Naive thymus-derived CD8-positive, alpha-beta T cell (primary cell): ENCODE data around the gene GRB2. TPM values are rescaled to one million over a fixed set of nuclear protein-coding genes. Genes with fewer than 3 reads are reported as not detected.
"Not testable (repeated sequence)": the region's sequence is repeated elsewhere in the genome, so short reads cannot be mapped to it uniquely, and the experiment has no call there.

Source experiments
- ATAC-seq, 2 donors: fragments of 150-1000 bp; cut with Tn5 transposase in 1 of 2; sonication (Bioruptor Pico), chemical (Tn5 transposase) in 1 of 2; 1 replicate in 1 of 2; 2 replicates in 1 of 2; pipeline ENCODE4 v1.10.0; 2021; ENCODE audit warnings: mild to moderate bottlenecking in 2 of 2, moderate library complexity in 2 of 2
- POLR2A ChIA-PET: fragments of 350-600 bp; sonication (Branson Sonifier 250); formaldehyde crosslinking; loops from one replicate; lab custom pipeline; 2021; ENCODE audit warnings: antibody characterized with exemption; lab: Charles Lee
- DNase-seq, 10 donors: peaks; one replicate each; pipeline versions ENCODE4 v3.0.0 to v3.0.0-alpha.2; 2020 to 2022
- H3K27ac Mint-ChIP-seq, 10 donors: one replicate each; pipeline ENCODE4 v1.8.0; 2020 to 2022; ENCODE audit warnings: mild to moderate bottlenecking in 10 of 10, mixed read lengths in 10 of 10, moderate library complexity in 4 of 10, inconsistent platforms in 1 of 10
- H3K27me3 Mint-ChIP-seq, 5 donors: one replicate each; pipeline ENCODE4 v1.8.0; 2021 to 2022; ENCODE audit warnings: mixed read lengths in 5 of 5
- H3K36me3 Mint-ChIP-seq, 3 donors: one replicate each; pipeline ENCODE4 v1.8.0; 2020 to 2022; ENCODE audit warnings: mixed read lengths in 3 of 3, mild to moderate bottlenecking in 2 of 3, inconsistent platforms in 1 of 3
- H3K4me1 Mint-ChIP-seq, 4 donors: one replicate each; pipeline ENCODE4 v1.8.0; 2021 to 2022; ENCODE audit warnings: mixed read lengths in 4 of 4
- H3K4me3 Mint-ChIP-seq, 10 donors: one replicate each; pipeline ENCODE4 v1.8.0; 2020 to 2022; ENCODE audit warnings: mild to moderate bottlenecking in 10 of 10, mixed read lengths in 10 of 10, moderate library complexity in 6 of 10, inconsistent platforms in 1 of 10
- H3K9me3 Mint-ChIP-seq, 9 donors: one replicate each; pipeline ENCODE4 v1.8.0; 2020 to 2022; ENCODE audit warnings: mixed read lengths in 9 of 9, mild to moderate bottlenecking in 3 of 9, inconsistent platforms in 1 of 9, moderate library complexity in 1 of 9
- polyA plus RNA-seq, 3 donors: library from polyadenylated mRNA; unstranded; fragments of 300-500 nt; fragmentation: Illumina TruSeq; gene quantifications; one replicate each; pipeline ENCODE4 v1.2.3, GENCODE V29; 2021
- total RNA-seq, 8 experiments: library from RNA in 2 of 8; stranded (reverse) in 2 of 8; gene quantifications; one replicate each; pipeline ENCODE4 v1.2.3 and lab custom pipeline; 2021 to 2026

The GRB2 gene
- total and polyA plus RNA-seq, 5 experiments from 2014 or later, result 130 to 162 (median 145) TPM

- not testable (repeated sequence) for DNase-seq, H3K4me3 Mint-ChIP-seq, H3K27ac Mint-ChIP-seq, H3K27me3 Mint-ChIP-seq, ATAC-seq, H3K9me3 Mint-ChIP-seq, H3K36me3 Mint-ChIP-seq
- H3K4me1 Mint-ChIP-seq, result peaks cover 3 to 10% (median 6%) of the 10 kb centered on the region in 4 donors
- POLR2A ChIA-PET, result interaction anchor here (1.3 kb wide), 1 partner anchor 22 kb away, joined by 3 read pairs; the partner anchor contains the start of gene TMEM94
Measured at GRCh38 chr17:75434433-75434832, 29.0 kb upstream of the GRB2 start.

- DNase-seq, result no peak
- H3K27me3 Mint-ChIP-seq, result peaks cover 0 to 5% (median 4%) of the 10 kb centered on the region in 5 donors
- no peak overlapping the region for H3K4me3 Mint-ChIP-seq
- H3K4me1 Mint-ChIP-seq, result peaks cover 3 to 13% (median 6%) of the 10 kb centered on the region in 4 donors
- ATAC-seq, result no peak
- no peaks in the 10 kb centered on the region for H3K9me3 Mint-ChIP-seq
- H3K27ac Mint-ChIP-seq, result no peak overlapping the region
- H3K36me3 Mint-ChIP-seq, result no peaks in the 10 kb centered on the region
- POLR2A ChIA-PET, result no interaction called here
Measured at GRCh38 chr17:75433218-75433783, 27.8 kb upstream of the GRB2 start.

- Mint-ChIP-seq H3K4me1 (peaks cover 0 to 18% (median 6%) of the 10 kb centered on the region in 4 donors), H3K36me3 (no peaks in the 10 kb centered on the region), H3K27me3 (peaks cover 0 to 5% (median 4%) of the 10 kb centered on the region in 5 donors), H3K9me3 (no peaks in the 10 kb centered on the region), H3K27ac (no peak overlapping the region), H3K4me3 (no peak overlapping the region)
- POLR2A ChIA-PET, result interaction anchor here (1.1 kb wide), 1 partner anchor 86 kb away, joined by 3 read pairs; the partner anchor contains the start of gene TSEN54
- DNase-seq (no peak), ATAC-seq (no peak)
Measured at GRCh38 chr17:75430159-75430974, 24.9 kb upstream of the GRB2 start.

GRCh38 chr17:75428543-75429469, 23.3 kb upstream of the GRB2 start:
- POLR2A ChIA-PET, result interaction anchor here (0.6 to 1.1 kb wide), 3 partner anchors 42 to 172 kb away, joined by 3 to 5 read pairs (median 5); no protein-coding TSS in a partner anchor
- Mint-ChIP-seq H3K27me3 (peaks cover 0 to 5% (median 4%) of the 10 kb centered on the region in 5 donors), H3K27ac (peak overlapping the region in 2 of 10 donors; percentile 39 to 41), H3K4me1 (peaks cover 0 to 14% (median 6%) of the 10 kb centered on the region in 4 donors), H3K9me3 (no peaks in the 10 kb centered on the region), H3K36me3 (no peaks in the 10 kb centered on the region), H3K4me3 (no peak overlapping the region)
- no peak for ATAC-seq
- DNase-seq, result no peak

- Mint-ChIP-seq H3K4me3 (no peak overlapping the region), H3K27ac (peak overlapping the region in 3 of 10 donors; percentile 10 to 44 (median 26)), H3K4me1 (peaks cover 0 to 2% (median 0%) of the 10 kb centered on the region in 4 donors), H3K27me3 (no peaks in the 10 kb centered on the region), H3K36me3 (no peaks in the 10 kb centered on the region), H3K9me3 (no peaks in the 10 kb centered on the region)
- ATAC-seq, result no peak
- no peak for DNase-seq
- POLR2A ChIA-PET, result no interaction called here
Measured at GRCh38 chr17:75418531-75418930, 13.1 kb upstream of the GRB2 start.

- DNase-seq (no peak), ATAC-seq (no peak)
- Mint-ChIP-seq H3K4me3 (no peak overlapping the region), H3K4me1 (peaks cover 6 to 13% (median 6%) of the 10 kb centered on the region in 4 donors), H3K27ac (no peak overlapping the region), H3K36me3 (no peaks in the 10 kb centered on the region), H3K9me3 (no peaks in the 10 kb centered on the region), H3K27me3 (no peaks in the 10 kb centered on the region)
- POLR2A ChIA-PET, result no interaction called here
Measured at GRCh38 chr17:75417054-75417580, 11.6 kb upstream of the GRB2 start.

GRCh38 chr17:75416006-75416405, 10.5 kb upstream of the GRB2 start:
- ATAC-seq, result no peak
- no peaks in the 10 kb centered on the region for H3K9me3 Mint-ChIP-seq
- H3K36me3 Mint-ChIP-seq, result no peaks in the 10 kb centered on the region
- no peaks in the 10 kb centered on the region for H3K27me3 Mint-ChIP-seq
- no peak for DNase-seq
- POLR2A ChIA-PET, result interaction anchor here (0.7 kb wide), 1 partner anchor 95 kb away, joined by 3 read pairs; no protein-coding TSS in a partner anchor
- peaks cover 9 to 23% (median 17%) of the 10 kb centered on the region in 4 donors for H3K4me1 Mint-ChIP-seq
- H3K4me3 Mint-ChIP-seq, result no peak overlapping the region
- H3K27ac Mint-ChIP-seq, result no peak overlapping the region

- H3K27ac Mint-ChIP-seq, result no peak overlapping the region
Measured at GRCh38 chr17:75414488-75414887, 9.0 kb upstream of the GRB2 start.

GRCh38 chr17:75412455-75413317, 7.2 kb upstream of the GRB2 start:
- Mint-ChIP-seq H3K4me3 (peak overlapping the region; percentile 23 to 79 (median 57)), H3K4me1 (peaks cover 10 to 25% (median 22%) of the 10 kb centered on the region in 4 donors), H3K9me3 (no peaks in the 10 kb centered on the region), H3K27me3 (no peaks in the 10 kb centered on the region), H3K27ac (peak overlapping the region in 9 of 10 donors; percentile 1 to 72 (median 44)), H3K36me3 (no peaks in the 10 kb centered on the region)
- peak; percentile 83 to 94 for ATAC-seq
- POLR2A ChIA-PET, result interaction anchor here (0.6 to 2.0 kb wide), 11 partner anchors 19 to 339 kb away, joined by 3 to 9 read pairs (median 3); partner anchors contain the start of genes GGA3, MIF4GD, MRPS7 and TMEM94
- peak; percentile 44 to 86 (median 76) for DNase-seq

More at GRCh38 chr17:75414488-75414887, 9.0 kb upstream of the GRB2 start:
- H3K36me3 Mint-ChIP-seq, result no peaks in the 10 kb centered on the region
- H3K9me3 Mint-ChIP-seq, result no peaks in the 10 kb centered on the region
- H3K27me3 Mint-ChIP-seq, result no peaks in the 10 kb centered on the region
- ATAC-seq, result no peak
- peaks cover 12 to 23% (median 20%) of the 10 kb centered on the region in 4 donors for H3K4me1 Mint-ChIP-seq
- no peak for DNase-seq
- POLR2A ChIA-PET, result interaction anchor here (0.6 to 0.7 kb wide), 2 partner anchors 84 to 91 kb away, joined by 4 read pairs; no protein-coding TSS in a partner anchor
- H3K4me3 Mint-ChIP-seq, result no peak overlapping the region

- peak overlapping the region in 4 of 10 donors; percentile 26 to 64 (median 48) for H3K4me3 Mint-ChIP-seq
Measured at GRCh38 chr17:75411328-75412067, 6.0 kb upstream of the GRB2 start.

More at GRCh38 chr17:75411328-75412067, 6.0 kb upstream of the GRB2 start:
- peaks cover 13 to 29% (median 26%) of the 10 kb centered on the region in 4 donors for H3K4me1 Mint-ChIP-seq
- H3K27ac Mint-ChIP-seq, result peak overlapping the region in 5 of 10 donors; percentile 3 to 69 (median 59)
- POLR2A ChIA-PET, result interaction anchor here (0.6 to 2.0 kb wide), 8 partner anchors 8 to 338 kb away, joined by 3 to 9 read pairs (median 3); partner anchors contain the start of genes GGA3, MIF4GD, MRPS7 and SLC25A19
- no peak for DNase-seq
- no peaks in the 10 kb centered on the region for H3K9me3 Mint-ChIP-seq
- H3K27me3 Mint-ChIP-seq, result no peaks in the 10 kb centered on the region
- no peak for ATAC-seq
- H3K36me3 Mint-ChIP-seq, result no peaks in the 10 kb centered on the region
